Stimulated activated CD4-positive, alpha-beta T cell treated with anti-CD3 and anti-CD28 coated beads, Interleukin-1b, Interleukin-23, amount 100 ng/mL, for 48 hours (primary cell): ENCODE data around the gene ANKRD30B.
"Not testable (repeated sequence)": the region's sequence is repeated elsewhere in the genome, so short reads cannot be mapped to it uniquely, and the experiment has no call there.

Experiments
- DNase-seq: peaks from one replicate; pipeline ENCODE4 v3.0.0-alpha.2; 2020

Gene ANKRD30B

GRCh38 chr18:14855634-14856033 lies 107.7 kb downstream of the ANKRD30B start:
- DNase-seq = not testable (repeated sequence)

- DNase-seq = not testable (repeated sequence)
Observed at GRCh38 chr18:14856256-14856655, 108.3 kb downstream of the ANKRD30B start.

GRCh38 chr18:14858514-14858913 lies 110.5 kb downstream of the ANKRD30B start:
- not testable (repeated sequence) for DNase-seq

- DNase-seq = not testable (repeated sequence)
Observed at GRCh38 chr18:14859995-14860394, 112.0 kb downstream of the ANKRD30B start.

- not testable (repeated sequence) for DNase-seq
Observed at GRCh38 chr18:14866426-14866825, 118.5 kb downstream of the ANKRD30B start.

- DNase-seq = not testable (repeated sequence)
Observed at GRCh38 chr18:14867988-14868387, 120.0 kb downstream of the ANKRD30B start.

GRCh38 chr18:14868825-14869224 lies 120.9 kb downstream of the ANKRD30B start:
- DNase-seq = not testable (repeated sequence)

- DNase-seq = not testable (repeated sequence)
Observed at GRCh38 chr18:14878826-14879225, 130.9 kb downstream of the ANKRD30B start.

- DNase-seq = no peak
Observed at GRCh38 chr18:14900435-14900834, 152.5 kb downstream of the ANKRD30B start.
